GM21367 (cell line): Measurements from ENCODE around the gene TXNDC5.

Experiments
- ATAC-seq: cut with Tn5 transposase; IDR thresholded peaks from one replicate; pipeline ENCODE4 v1.9.1; 2021; ENCODE audit not compliant: unreplicated experiment

Gene TXNDC5

GRCh38 chr6:7868926-7869325 lies 41.7 kb downstream of the TXNDC5 start:
- ATAC-seq: no peak

DNA sequence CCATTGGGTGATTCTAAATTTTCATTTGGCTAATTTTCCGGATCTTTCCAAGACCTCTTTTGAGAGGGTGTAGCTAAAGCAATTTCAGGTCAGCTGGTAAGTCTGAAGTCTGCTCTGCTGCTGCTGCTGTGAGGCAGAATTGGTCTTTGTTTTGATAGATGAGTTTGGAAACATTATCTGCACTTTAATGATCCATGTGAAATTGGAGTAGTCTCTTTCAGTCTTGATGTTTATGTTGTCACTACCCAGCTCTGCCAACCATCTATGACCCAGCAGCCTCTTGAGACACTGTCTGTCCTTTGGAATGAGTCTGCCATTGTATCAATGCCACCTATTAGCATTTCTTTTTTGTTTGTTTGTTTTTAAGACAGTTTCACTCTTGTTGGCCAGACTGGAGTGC lies 44.1 kb downstream of the TXNDC5 start:
- no peak for ATAC-seq

DNA sequence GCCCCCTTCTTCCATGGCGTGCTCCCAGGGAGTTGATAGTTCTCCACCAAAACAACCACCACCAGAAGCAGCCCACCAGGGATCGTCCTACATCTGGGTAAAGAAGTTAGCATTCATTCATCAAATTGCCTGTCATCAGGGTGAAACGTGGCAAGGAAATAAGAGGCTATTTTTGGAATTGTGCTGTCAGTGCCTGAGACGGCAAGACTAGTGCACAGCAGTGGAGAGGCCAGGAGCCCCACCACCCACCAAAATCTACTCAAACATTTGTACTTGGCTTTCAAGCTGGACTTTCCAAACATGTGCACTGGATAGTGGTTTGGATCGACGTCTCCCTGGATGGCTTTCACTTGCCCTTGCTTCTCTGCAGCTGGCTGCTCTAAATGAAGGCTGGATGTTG lies 44.8 kb downstream of the TXNDC5 start:
- no peak for ATAC-seq

DNA sequence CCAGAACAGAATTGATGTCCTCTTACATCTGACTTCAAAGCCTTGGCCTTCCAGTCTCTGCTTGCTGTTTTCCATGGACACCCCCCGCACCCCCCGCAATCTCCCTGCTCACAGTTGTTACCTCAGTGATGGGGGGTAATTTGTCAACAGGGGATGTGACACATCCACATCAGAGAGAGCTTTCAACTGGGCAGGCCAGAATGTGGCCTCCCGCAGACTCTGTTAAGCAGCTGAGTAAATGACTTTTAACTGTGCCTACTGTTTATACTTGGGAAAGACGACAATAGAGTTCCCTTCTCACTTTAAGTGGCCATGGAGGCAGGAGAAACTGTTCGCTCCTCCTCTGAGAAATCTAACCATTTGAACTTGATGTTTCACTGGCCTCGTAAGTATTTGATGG lies 51.0 kb downstream of the TXNDC5 start:
- no peak for ATAC-seq

DNA sequence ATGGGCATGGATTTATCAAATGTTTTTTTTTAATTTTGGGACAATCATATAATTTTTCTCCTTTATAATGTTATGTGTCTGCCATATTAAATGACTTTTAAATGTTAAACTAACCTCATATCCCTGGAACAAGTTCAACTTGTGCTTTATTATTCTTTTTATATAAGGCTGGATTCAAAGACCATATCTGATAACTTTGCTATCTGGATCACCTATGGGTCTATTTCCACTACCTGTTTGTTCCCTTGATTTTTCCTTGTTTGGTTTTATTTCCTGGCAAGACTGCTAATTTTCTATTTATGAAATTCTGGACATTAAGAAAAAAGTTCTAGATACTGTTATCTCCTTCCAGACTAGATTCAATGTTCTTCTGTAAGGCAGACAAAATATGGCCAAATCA lies 58.8 kb downstream of the TXNDC5 start:
- no peak for ATAC-seq

GRCh38 chr6:7848229-7848628 lies 62.4 kb downstream of the TXNDC5 start:
- no peak for ATAC-seq

- no peak for ATAC-seq
Measured at GRCh38 chr6:7846966-7847818, 63.4 kb downstream of the TXNDC5 start.

- ATAC-seq: no peak
Measured at GRCh38 chr6:7841781-7842468, 68.7 kb downstream of the TXNDC5 start.

DNA sequence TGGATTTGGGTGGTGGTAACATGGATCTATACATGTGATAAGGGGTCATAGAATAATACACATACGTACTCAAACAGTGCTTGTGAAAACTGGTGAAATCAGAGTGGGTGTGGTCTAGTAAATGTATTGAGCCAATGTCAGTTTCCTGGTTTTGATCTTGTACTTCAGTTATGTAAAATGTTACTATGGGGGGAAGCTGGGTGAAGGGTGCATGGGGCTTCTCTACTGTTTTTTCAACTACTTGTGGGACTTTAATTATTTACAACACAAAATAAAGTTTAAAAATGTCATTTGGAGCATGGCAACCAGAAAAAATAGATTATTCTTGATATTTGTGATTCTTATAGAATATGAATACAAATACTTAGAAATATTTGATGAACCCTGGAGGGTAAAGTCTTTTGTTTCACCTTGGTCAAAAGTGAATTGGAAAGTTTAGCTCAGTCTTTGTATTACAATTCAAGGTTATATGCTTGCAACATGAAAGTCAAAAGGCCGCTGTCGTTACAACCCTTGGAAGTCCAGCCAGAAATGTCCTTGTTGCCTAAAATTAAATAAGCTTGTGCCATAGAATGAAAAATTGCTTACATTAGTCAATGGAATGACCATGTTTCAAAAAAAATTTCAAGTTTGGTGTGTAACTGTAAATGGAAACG lies 74.1 kb downstream of the TXNDC5 start:
- no peak for ATAC-seq

DNA sequence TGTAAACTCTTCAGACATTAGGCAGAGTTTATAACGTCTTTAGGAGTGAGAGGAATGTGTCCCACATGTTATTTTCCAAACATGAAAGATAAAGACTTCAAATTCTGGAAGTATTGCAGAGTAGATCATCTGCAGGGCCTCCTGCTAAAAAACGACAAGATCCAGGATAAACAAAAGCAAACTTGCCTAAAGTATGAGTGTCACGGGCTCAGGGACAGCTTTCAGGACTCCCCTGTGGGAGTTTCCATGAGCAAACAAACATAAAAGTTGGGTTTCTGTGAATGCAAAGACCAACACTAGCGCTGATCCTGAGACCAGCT lies 76.9 kb downstream of the TXNDC5 start:
- no peak for ATAC-seq

DNA sequence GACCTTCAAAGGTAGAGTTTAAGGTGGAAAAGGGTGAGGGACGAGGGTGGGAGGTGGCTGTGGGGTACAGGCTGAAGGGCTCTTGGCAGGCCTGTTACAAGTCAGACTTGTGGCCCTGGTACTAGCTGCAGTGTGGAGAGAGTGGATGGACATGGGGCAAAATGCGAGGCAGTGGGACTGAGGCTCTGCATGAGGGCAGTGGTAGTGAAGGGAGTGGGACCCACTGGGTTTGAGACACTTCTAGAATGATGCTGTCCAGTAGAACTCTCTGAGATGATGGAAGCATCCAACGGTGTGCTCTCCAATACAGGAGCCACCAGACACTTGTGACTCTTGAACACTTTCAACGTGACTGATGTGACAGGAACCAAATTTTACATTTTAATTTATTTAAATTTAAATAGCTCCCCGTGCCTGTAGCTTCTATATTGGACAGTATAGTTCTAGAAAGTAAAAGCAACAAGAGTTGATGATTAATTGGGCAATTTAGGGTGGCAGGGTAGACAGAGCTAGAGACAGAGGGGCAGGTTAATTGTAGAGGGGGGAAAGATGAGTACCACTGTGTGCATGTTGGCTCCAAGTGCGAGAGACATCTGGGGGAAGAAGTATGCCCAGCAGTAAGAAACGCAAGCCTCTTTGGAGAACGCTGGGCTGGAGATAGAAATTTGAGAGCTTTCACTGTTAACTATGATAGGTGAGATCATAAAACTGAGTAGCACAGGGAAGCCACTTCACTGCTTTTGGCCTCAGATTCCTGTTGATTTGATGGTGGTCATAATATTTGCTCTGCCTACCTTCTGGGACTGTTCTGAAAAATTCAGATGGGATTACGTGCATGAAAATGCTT lies 77.5 kb downstream of the TXNDC5 start:
- no peak for ATAC-seq
